IMR-90 (cell line): Measurements from ENCODE around the gene PRL.

Source experiments
- CEBPB ChIP-seq: IDR thresholded peaks from 2 replicates; pipeline ENCODE4 v1.6.1; 2012; ENCODE audit warnings: low read depth, low read length, improper control_type of control experiment
- CHD1 ChIP-seq: IDR thresholded peaks from 2 replicates; pipeline ENCODE4 v1.6.1; 2012; ENCODE audit warnings: low read depth, low read length, improper control_type of control experiment
- CTCF ChIP-seq: conservative IDR thresholded peaks from 2 replicates; pipeline ENCODE4 v1.5.1; 2012; ENCODE audit warnings: mild to moderate bottlenecking, low read depth, low read length, improper control_type of control experiment
- ELK1 ChIP-seq: fragments of 150-350 bp; IDR thresholded peaks from 2 replicates; pipeline ENCODE4 v1.6.1; 2016; ENCODE audit warnings: low read depth, mild to moderate bottlenecking, low read length, moderate library complexity, borderline replicate concordance
- FOS ChIP-seq: fragments of 150-350 bp; IDR thresholded peaks from 2 replicates; pipeline ENCODE4 v1.6.1; 2016; ENCODE audit warnings: low read depth, low read length
- MAFK ChIP-seq: IDR thresholded peaks from 2 replicates; pipeline ENCODE4 v1.6.1; 2012; ENCODE audit warnings: low read depth, low read length, improper control_type of control experiment
- MAZ ChIP-seq: IDR thresholded peaks from 2 replicates; pipeline ENCODE4 v1.6.1; 2012; ENCODE audit warnings: low read depth, mild to moderate bottlenecking, low read length, improper control_type of control experiment, moderate library complexity, borderline replicate concordance
- MXI1 ChIP-seq: IDR thresholded peaks from 2 replicates; pipeline ENCODE4 v1.6.1; 2012; ENCODE audit warnings: low read depth, mild to moderate bottlenecking, low read length, moderate library complexity, borderline replicate concordance
- POLR2A ChIP-seq: IDR thresholded peaks from 2 replicates; pipeline ENCODE4 v1.6.1; 2012; ENCODE audit warnings: mild to moderate bottlenecking, low read depth, low read length
- RAD21 ChIP-seq: IDR thresholded peaks from 2 replicates; pipeline ENCODE4 v1.6.1; 2012; ENCODE audit warnings: low read length, improper control_type of control experiment
- RCOR1 ChIP-seq: IDR thresholded peaks from 2 replicates; pipeline ENCODE4 v1.6.1; 2012; ENCODE audit warnings: mild to moderate bottlenecking, low read length, improper control_type of control experiment; ENCODE audit not compliant: insufficient replicate concordance
- RFX5 ChIP-seq: IDR thresholded peaks from 2 replicates; pipeline ENCODE4 v1.8.0; 2012; ENCODE audit warnings: low read depth, mild to moderate bottlenecking, low read length, moderate library complexity
- SMC3 ChIP-seq: fragments of 150-350 bp; IDR thresholded peaks from 2 replicates; pipeline ENCODE4 v1.6.1; 2016; ENCODE audit warnings: low read depth, mild to moderate bottlenecking, antibody characterized with exemption, low read length, moderate library complexity
- USF2 ChIP-seq: fragments of 150-350 bp; IDR thresholded peaks from 2 replicates; pipeline ENCODE4 v1.6.1; 2017; ENCODE audit warnings: mild to moderate bottlenecking, antibody characterized with exemption, low read length, low read depth

- TF ChIP-seq POLR2A, result no peak
- TF ChIP-seq CTCF, result no peak
- no peak for TF ChIP-seq RFX5
- no peak for TF ChIP-seq RAD21
- TF ChIP-seq MAZ, result no peak
- TF ChIP-seq MAFK, result no peak
- no peak for TF ChIP-seq SMC3
- TF ChIP-seq RCOR1, result no peak
- no peak for TF ChIP-seq CHD1
- no peak for TF ChIP-seq ELK1
- no peak for TF ChIP-seq FOS
- no peak for TF ChIP-seq USF2
- no peak for TF ChIP-seq CEBPB
- TF ChIP-seq MXI1, result no peak
These were observed 46.4 kb downstream of the PRL start for GRCh38 chr6:22250486-22250885.
